WTC11 (cell line): ENCODE results near the gene PDCL2. TPM values are rescaled to one million over a fixed set of nuclear protein-coding genes. Genes with fewer than 3 reads are reported as not detected.

ENCODE experiments used
- ATAC-seq: fragments of 200-7000 bp; cut with Tn5 transposase; 2 replicates; pipeline ENCODE4 v1.10.0; 2021; ENCODE audit warnings: mild to moderate bottlenecking, moderate library complexity
- CTCF ChIA-PET: fragments of 300-600 bp; sonication (Branson Sonifier 250); formaldehyde crosslinking; loops from one replicate; lab custom pipeline; 2021; ENCODE audit warnings: antibody characterized with exemption; lab: Charles Lee
- POLR2A ChIA-PET: fragments of 350-600 bp; sonication (Branson Sonifier 250); formaldehyde crosslinking; loops from one replicate; lab custom pipeline; 2021; ENCODE audit warnings: antibody characterized with exemption; lab: Charles Lee
- DNase-seq: peaks from one replicate; pipeline ENCODE4 v3.0.0; 2021; ENCODE audit warnings: low spot score
- H3K27ac Mint-ChIP-seq: 2 replicates; pipeline ENCODE4 v1.8.0; 2021; ENCODE audit warnings: mixed read lengths
- H3K27me3 Mint-ChIP-seq: 2 replicates; pipeline ENCODE4 v1.8.0; 2021; ENCODE audit warnings: low read depth, mild to moderate bottlenecking, moderate library complexity, mixed read lengths
- H3K36me3 Mint-ChIP-seq: 2 replicates; pipeline ENCODE4 v1.8.0; 2021; ENCODE audit warnings: mixed read lengths
- H3K4me1 Mint-ChIP-seq: 2 replicates; pipeline ENCODE4 v1.8.0; 2022; ENCODE audit warnings: mixed read lengths
- H3K4me3 Mint-ChIP-seq: 2 replicates; pipeline ENCODE4 v1.8.0; 2021; ENCODE audit warnings: mild to moderate bottlenecking, moderate library complexity, mixed read lengths
- H3K9me3 Mint-ChIP-seq: 2 replicates; pipeline ENCODE4 v1.8.0; 2021; ENCODE audit warnings: mixed read lengths
- ATF2 ChIP-seq: sonication (generic); formaldehyde crosslinking; IDR thresholded peaks from 2 replicates; pipeline ENCODE4 v1.8.1; 2022; ENCODE audit warnings: low read depth, missing genetic modification reagents, borderline replicate concordance
- E2F1 ChIP-seq: sonication (generic); formaldehyde crosslinking; IDR thresholded peaks from 2 replicates; pipeline ENCODE4 v1.8.0; 2022; ENCODE audit warnings: mild to moderate bottlenecking, missing genetic modification reagents
- E2F5 ChIP-seq: sonication (generic); formaldehyde crosslinking; IDR thresholded peaks from 2 replicates; pipeline ENCODE4 v1.8.1; 2022; ENCODE audit warnings: mild to moderate bottlenecking, moderate library complexity, missing genetic modification reagents
- NFE2L1 ChIP-seq: sonication (generic); formaldehyde crosslinking; IDR thresholded peaks from 2 replicates; pipeline ENCODE4 v1.8.1; 2023; ENCODE audit warnings: missing genetic modification reagents
- NR2C2 ChIP-seq: sonication (generic); formaldehyde crosslinking; IDR thresholded peaks from 2 replicates; pipeline ENCODE4 v1.8.0; 2022; ENCODE audit warnings: mild to moderate bottlenecking, missing genetic modification reagents
- PRDM15 ChIP-seq: sonication (generic); formaldehyde crosslinking; IDR thresholded peaks from 2 replicates; pipeline ENCODE4 v1.8.0; 2022; ENCODE audit warnings: missing genetic modification reagents
- PREB ChIP-seq: sonication (generic); formaldehyde crosslinking; IDR thresholded peaks from 2 replicates; pipeline ENCODE4 v1.8.1; 2022; ENCODE audit warnings: mild to moderate bottlenecking, missing genetic modification reagents, moderate library complexity, borderline replicate concordance
- PRRX2 ChIP-seq: fragments of 250-450 bp; sonication (Bioruptor Pico); IDR thresholded peaks from 2 replicates; pipeline ENCODE4 v1.8.0; 2021; ENCODE audit warnings: mild to moderate bottlenecking
- RELA ChIP-seq: sonication (generic); formaldehyde crosslinking; IDR thresholded peaks from 2 replicates; pipeline ENCODE4 v1.8.1; 2022; ENCODE audit warnings: missing genetic modification reagents, mild to moderate bottlenecking, borderline replicate concordance
- TCF7 ChIP-seq: sonication (generic); formaldehyde crosslinking; IDR thresholded peaks from 2 replicates; pipeline ENCODE4 v1.8.0; 2022; ENCODE audit warnings: mild to moderate bottlenecking, low read depth, missing genetic modification reagents, moderate library complexity
- USF1 ChIP-seq: sonication (generic); formaldehyde crosslinking; IDR thresholded peaks from 2 replicates; pipeline ENCODE4 v1.8.0; 2022; ENCODE audit warnings: mild to moderate bottlenecking, missing genetic modification reagents
- ZMAT4 ChIP-seq: fragments of 250-450 bp; sonication (Bioruptor Pico); IDR thresholded peaks from 2 replicates; pipeline ENCODE4 v1.9.0; 2021; ENCODE audit warnings: mild to moderate bottlenecking
- ZNF281 ChIP-seq: sonication (generic); formaldehyde crosslinking; IDR thresholded peaks from 2 replicates; pipeline ENCODE4 v1.8.0; 2023; ENCODE audit warnings: mild to moderate bottlenecking, missing genetic modification reagents
- ZNF512 ChIP-seq: sonication (generic); formaldehyde crosslinking; IDR thresholded peaks from 2 replicates; pipeline ENCODE4 v1.8.1; 2022; ENCODE audit warnings: missing genetic modification reagents, borderline replicate concordance
- ZSCAN18 ChIP-seq: fragments of 250-450 bp; sonication (Bioruptor Pico); IDR thresholded peaks from 2 replicates; pipeline ENCODE4 v2.1.2; 2022; ENCODE audit warnings: mild to moderate bottlenecking, moderate library complexity
- total RNA-seq: library from RNA; stranded (reverse); gene quantifications from 3 replicates; pipeline ENCODE4 v1.2.3, GENCODE V29; 2021

The PDCL2 gene
- total RNA-seq, 1 experiment from 2014 or later: not detected

GRCh38 chr4:55549888-55550287, 42.2 kb downstream of the PDCL2 start:
- POLR2A ChIA-PET: no interaction called here
- DNase-seq (no peak), ATAC-seq (no peak)
- no peaks in the 10 kb centered on the region for H3K27me3 Mint-ChIP-seq
- H3K4me1 Mint-ChIP-seq: peaks cover 39% of the 10 kb centered on the region
- no peak overlapping the region for H3K27ac Mint-ChIP-seq
- TF ChIP-seq E2F5 (CRISPR knock-in tag) (no peak), NR2C2 (CRISPR knock-in tag) (no peak), ZNF512 (CRISPR knock-in tag) (no peak), ZNF281 (CRISPR knock-in tag) (no peak), TCF7 (CRISPR knock-in tag) (no peak), USF1 (CRISPR knock-in tag) (no peak), E2F1 (no peak), ATF2 (CRISPR knock-in tag) (no peak), RELA (CRISPR knock-in tag) (no peak), PREB (CRISPR knock-in tag) (no peak), ZMAT4 (no peak)
- H3K4me3 Mint-ChIP-seq: no peak overlapping the region
- CTCF ChIA-PET: no interaction called here
- H3K36me3 Mint-ChIP-seq: peaks cover 3% of the 10 kb centered on the region; the same call in 1 of the 2 replicates
- H3K9me3 Mint-ChIP-seq: peaks cover 7% of the 10 kb centered on the region

GRCh38 chr4:55547918-55548317, 44.1 kb downstream of the PDCL2 start:
- DNase-seq: no peak
- H3K27ac Mint-ChIP-seq: peak overlapping the region; percentile 97
- H3K4me3 Mint-ChIP-seq: peak overlapping the region; percentile 91
- peaks cover 50% of the 10 kb centered on the region for H3K4me1 Mint-ChIP-seq
- CTCF ChIA-PET: no interaction called here
- H3K9me3 Mint-ChIP-seq: peaks cover 7% of the 10 kb centered on the region
- POLR2A ChIA-PET: no interaction called here
- no peaks in the 10 kb centered on the region for H3K27me3 Mint-ChIP-seq
- H3K36me3 Mint-ChIP-seq: peaks cover 3% of the 10 kb centered on the region; the same call in 1 of the 2 replicates
- no peak for ATAC-seq
- TF ChIP-seq PRRX2 (CRISPR knock-in tag): no peak
- TF ChIP-seq ZSCAN18 (CRISPR knock-in tag): no peak
- no peak for TF ChIP-seq PREB (CRISPR knock-in tag)
- no peak for TF ChIP-seq PRDM15
- TF ChIP-seq NFE2L1 (CRISPR knock-in tag): no peak
